Calu3 (cell line): ENCODE data around the gene FOXK1. TPM values are rescaled to one million over a fixed set of nuclear protein-coding genes. Genes with fewer than 3 reads are reported as not detected.

ENCODE experiments used
- BruUV-seq: library from RNA; stranded (reverse); fragments of 400-500 nt; replicated peaks from 2 replicates; lab custom pipeline; 2021; lab: Mats Ljungman, UMichigan
- CTCF ChIA-PET: fragments of 300-600 bp; sonication (Branson Sonifier 250); formaldehyde crosslinking; loops from one replicate; lab custom pipeline; 2022; ENCODE audit warnings: antibody characterized with exemption; lab: Charles Lee
- DNase-seq: peaks from one replicate; pipeline ENCODE4 v3.0.0; 2022
- H3K27ac Mint-ChIP-seq: one replicate; pipeline ENCODE4 v1.8.0; 2022; ENCODE audit warnings: mixed read lengths; ENCODE audit not compliant: unreplicated experiment
- H3K27me3 Mint-ChIP-seq: one replicate; pipeline ENCODE4 v1.8.0; 2022; ENCODE audit warnings: mixed read lengths; ENCODE audit not compliant: unreplicated experiment
- H3K36me3 Mint-ChIP-seq: one replicate; pipeline ENCODE4 v1.8.0; 2022; ENCODE audit warnings: mild to moderate bottlenecking, moderate library complexity, mixed read lengths; ENCODE audit not compliant: insufficient read depth, unreplicated experiment
- H3K4me1 Mint-ChIP-seq: one replicate; pipeline ENCODE4 v1.8.0; 2022; ENCODE audit warnings: mild to moderate bottlenecking, low read depth, mixed read lengths; ENCODE audit not compliant: unreplicated experiment
- H3K4me3 Mint-ChIP-seq: one replicate; pipeline ENCODE4 v1.8.0; 2022; ENCODE audit warnings: mild to moderate bottlenecking, low read depth, moderate library complexity, mixed read lengths; ENCODE audit not compliant: unreplicated experiment
- H3K9me3 Mint-ChIP-seq: one replicate; pipeline ENCODE4 v1.8.0; 2022; ENCODE audit warnings: low read depth, mixed read lengths; ENCODE audit not compliant: unreplicated experiment
- CTCF ChIP-seq: fragments of 200-600 bp; IDR thresholded peaks from one replicate; pipeline ENCODE4 v1.8.0; 2022; ENCODE audit warnings: antibody characterized with exemption; ENCODE audit not compliant: unreplicated experiment
- intact Hi-C: fragments of 100-400 bp; cut with micrococcal nuclease; formaldehyde crosslinking; loops from one replicate; pipeline ENCODE4 v1.10.0; 2022; ENCODE audit not compliant: unreplicated experiment
- total RNA-seq: library from RNA; stranded (reverse); gene quantifications from 2 replicates; pipeline ENCODE4 v1.2.3, GENCODE V29; 2022

Gene FOXK1
- total RNA-seq, 1 experiment from 2014 or later, result 65.9 TPM

GRCh38 chr7:4645246-4645645 lies 36.8 kb upstream of the FOXK1 start:
- CTCF ChIA-PET, result no interaction called here
- H3K9me3 Mint-ChIP-seq, result no peaks in the 10 kb centered on the region
- H3K36me3 Mint-ChIP-seq, result peaks cover 17% of the 10 kb centered on the region
- intact Hi-C loops, result no loop called here
- H3K27ac Mint-ChIP-seq, result no peak overlapping the region
- BruUV-seq, result no TSS peak
- no peaks in the 10 kb centered on the region for H3K27me3 Mint-ChIP-seq
- no peak overlapping the region for H3K4me3 Mint-ChIP-seq
- TF ChIP-seq CTCF, result no peak
- no peaks in the 10 kb centered on the region for H3K4me1 Mint-ChIP-seq
- DNase-seq, result no peak

DNA sequence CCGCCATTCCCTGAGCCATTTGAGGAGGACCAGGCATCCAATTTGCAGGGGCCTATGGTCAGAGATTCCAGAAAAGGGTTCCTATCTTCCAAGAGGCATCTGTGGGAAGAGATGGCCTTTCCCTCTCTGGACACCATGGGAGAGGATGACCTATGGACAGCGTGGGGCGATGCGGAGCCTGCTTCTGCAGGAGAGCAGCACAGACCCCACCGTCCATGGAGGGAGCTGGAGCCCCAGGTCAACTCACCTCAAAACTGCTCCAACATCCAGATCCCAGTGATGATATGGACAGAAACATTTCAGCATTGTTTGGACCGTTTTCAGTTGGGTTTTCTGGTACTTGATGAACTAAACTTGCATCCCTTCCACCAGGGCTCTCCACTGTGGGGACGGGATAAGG lies 34.0 kb upstream of the FOXK1 start:
- Mint-ChIP-seq H3K27me3 (no peaks in the 10 kb centered on the region), H3K9me3 (no peaks in the 10 kb centered on the region), H3K36me3 (no peaks in the 10 kb centered on the region), H3K27ac (no peak overlapping the region), H3K4me1 (peaks cover 10% of the 10 kb centered on the region), H3K4me3 (no peak overlapping the region)
- no peak for TF ChIP-seq CTCF
- CTCF ChIA-PET, result interaction anchor here (0.5 to 1.0 kb wide), 3 partner anchors 14 to 56 kb away, joined by 3 to 5 read pairs (median 3); no protein-coding TSS in a partner anchor
- intact Hi-C loops, result no loop called here
- no TSS peak for BruUV-seq
- no peak for DNase-seq

DNA sequence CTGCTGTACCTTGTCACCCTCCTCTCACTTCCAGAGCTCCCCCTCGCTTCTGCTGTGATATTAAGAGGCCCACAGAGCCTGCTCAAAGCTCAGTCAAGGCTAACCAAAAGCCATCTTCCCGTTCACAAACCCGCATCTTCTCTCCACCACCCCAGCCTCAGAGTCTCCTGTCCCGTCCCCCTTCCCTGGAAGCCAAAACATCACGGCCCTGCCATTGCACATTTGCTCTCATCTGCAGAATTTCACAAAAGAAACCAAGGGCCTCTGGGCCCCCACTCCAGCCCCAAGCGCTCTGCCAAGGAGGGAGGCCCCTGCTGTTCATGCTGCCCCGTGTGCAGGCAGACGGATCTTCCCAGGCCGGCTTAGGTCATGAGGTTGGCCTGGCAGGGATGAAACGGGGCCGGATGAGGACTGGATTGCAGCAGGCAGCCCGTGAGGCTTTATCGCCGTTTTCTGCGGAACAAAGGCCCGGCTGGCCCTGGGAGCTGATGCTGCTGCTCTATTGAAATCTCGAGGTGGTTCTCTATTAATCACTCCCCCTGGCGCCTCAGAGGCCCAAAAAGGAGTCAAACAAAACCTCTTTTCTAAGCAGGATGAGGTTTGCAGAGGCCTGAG lies 31.6 kb upstream of the FOXK1 start:
- H3K27ac Mint-ChIP-seq, result no peak overlapping the region
- intact Hi-C loops, result no loop called here

GRCh38 chr7:4653771-4654170 lies 28.3 kb upstream of the FOXK1 start:
- Mint-ChIP-seq H3K27me3 (no peaks in the 10 kb centered on the region), H3K27ac (no peak overlapping the region), H3K4me3 (no peak overlapping the region), H3K36me3 (no peaks in the 10 kb centered on the region), H3K9me3 (peaks cover under 1% of the 10 kb centered on the region), H3K4me1 (peaks cover 10% of the 10 kb centered on the region)
- BruUV-seq, result no TSS peak
- no peak for DNase-seq
- no peak for TF ChIP-seq CTCF
- CTCF ChIA-PET, result no interaction called here
- intact Hi-C loops, result no loop called here

More for the DNA sequence above, 31.6 kb upstream of the FOXK1 start:
- no peak overlapping the region for H3K4me3 Mint-ChIP-seq
- DNase-seq, result no peak
- H3K27me3 Mint-ChIP-seq, result no peaks in the 10 kb centered on the region
- H3K36me3 Mint-ChIP-seq, result no peaks in the 10 kb centered on the region
- H3K9me3 Mint-ChIP-seq, result no peaks in the 10 kb centered on the region
- H3K4me1 Mint-ChIP-seq, result peaks cover 10% of the 10 kb centered on the region
- no TSS peak for BruUV-seq
- CTCF ChIA-PET, result interaction anchor here (1.2 kb wide), 1 partner anchor 9 kb away, joined by 5 read pairs; no protein-coding TSS in a partner anchor
- TF ChIP-seq CTCF, result no peak
